ENCODE results near the gene CNOT11.
"Not testable (repeated sequence)": the region's sequence is repeated elsewhere in the genome, so short reads cannot be mapped to it uniquely, and the experiment has no call there.

DNA sequence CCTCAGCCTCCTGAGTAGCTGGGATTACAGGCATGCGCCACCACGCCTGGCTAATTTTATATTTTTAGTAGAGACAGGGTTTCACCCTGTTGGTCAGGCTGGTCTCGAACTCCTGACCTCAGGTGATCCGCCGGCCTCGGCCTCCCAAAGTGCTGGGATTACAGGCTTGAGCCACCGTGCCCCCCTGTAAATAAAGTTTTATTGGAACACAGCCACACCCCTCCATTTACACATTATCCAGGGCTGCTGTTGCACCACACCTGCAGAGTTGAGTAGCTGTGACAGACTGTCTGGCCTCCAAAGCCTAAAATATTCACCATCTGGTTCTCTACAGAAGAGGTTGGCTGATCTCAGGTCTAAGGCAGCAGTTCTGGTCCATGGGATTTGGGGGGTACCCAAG lies 32.6 kb upstream of the CNOT11 start:
- TF ChIP-seq, protein P1, sequence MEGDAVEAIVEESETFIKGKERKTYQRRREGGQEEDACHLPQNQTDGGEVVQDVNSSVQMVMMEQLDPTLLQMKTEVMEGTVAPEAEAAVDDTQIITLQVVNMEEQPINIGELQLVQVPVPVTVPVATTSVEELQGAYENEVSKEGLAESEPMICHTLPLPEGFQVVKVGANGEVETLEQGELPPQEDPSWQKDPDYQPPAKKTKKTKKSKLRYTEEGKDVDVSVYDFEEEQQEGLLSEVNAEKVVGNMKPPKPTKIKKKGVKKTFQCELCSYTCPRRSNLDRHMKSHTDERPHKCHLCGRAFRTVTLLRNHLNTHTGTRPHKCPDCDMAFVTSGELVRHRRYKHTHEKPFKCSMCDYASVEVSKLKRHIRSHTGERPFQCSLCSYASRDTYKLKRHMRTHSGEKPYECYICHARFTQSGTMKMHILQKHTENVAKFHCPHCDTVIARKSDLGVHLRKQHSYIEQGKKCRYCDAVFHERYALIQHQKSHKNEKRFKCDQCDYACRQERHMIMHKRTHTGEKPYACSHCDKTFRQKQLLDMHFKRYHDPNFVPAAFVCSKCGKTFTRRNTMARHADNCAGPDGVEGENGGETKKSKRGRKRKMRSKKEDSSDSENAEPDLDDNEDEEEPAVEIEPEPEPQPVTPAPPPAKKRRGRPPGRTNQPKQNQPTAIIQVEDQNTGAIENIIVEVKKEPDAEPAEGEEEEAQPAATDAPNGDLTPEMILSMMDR (conservative IDR thresholded peaks at IDR 0.05): not testable (repeated sequence)
- not testable (repeated sequence) for TF ChIP-seq EZH2 (IDR thresholded peaks at IDR 0.05; ENCODE audit: low read depth)
